AG10803 (cell line): Measurements from ENCODE around the gene IPP.
"Not testable (repeated sequence)": the region's sequence is repeated elsewhere in the genome, so short reads cannot be mapped to it uniquely, and the experiment has no call there.

Experiments used
- DNase-seq: peaks from one replicate; pipeline ENCODE4 v3.0.0; 2010; ENCODE audit warnings: low read depth
- H3K4me3 ChIP-seq: 2 replicates; pipeline ENCODE4 v1.5.1; 2011; ENCODE audit warnings: mild to moderate bottlenecking, low read length, control low read depth
- TF ChIP-seq, protein P1 (sequence below): conservative IDR thresholded peaks from 2 replicates; pipeline ENCODE4 v1.5.1; 2011; ENCODE audit warnings: mild to moderate bottlenecking, low read length, control low read depth, inconsistent platforms

IPP gene

DNA sequence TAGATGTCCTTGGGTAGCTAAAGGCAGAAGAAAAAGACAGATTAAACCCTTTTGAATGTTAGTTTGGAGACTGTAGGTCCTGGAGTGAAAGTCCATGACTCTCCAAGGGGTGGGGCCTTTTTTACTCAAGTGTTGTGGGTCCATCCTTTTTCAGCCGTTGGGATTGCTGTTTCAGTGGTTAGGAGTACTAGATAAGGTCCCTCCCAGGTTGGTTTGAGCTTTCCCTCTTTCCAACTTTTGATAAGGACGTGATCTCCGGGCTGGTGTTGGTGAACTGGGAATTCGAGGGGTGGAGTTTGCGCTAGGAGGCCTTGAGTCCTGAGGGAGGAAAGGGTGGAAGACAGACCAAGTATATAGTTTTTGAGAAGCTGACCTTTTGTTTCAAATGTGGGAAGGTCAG, 5.2 kb upstream of the IPP start:
- no peak for DNase-seq
- H3K4me3 ChIP-seq: no peak overlapping the region
- TF ChIP-seq, protein P1, sequence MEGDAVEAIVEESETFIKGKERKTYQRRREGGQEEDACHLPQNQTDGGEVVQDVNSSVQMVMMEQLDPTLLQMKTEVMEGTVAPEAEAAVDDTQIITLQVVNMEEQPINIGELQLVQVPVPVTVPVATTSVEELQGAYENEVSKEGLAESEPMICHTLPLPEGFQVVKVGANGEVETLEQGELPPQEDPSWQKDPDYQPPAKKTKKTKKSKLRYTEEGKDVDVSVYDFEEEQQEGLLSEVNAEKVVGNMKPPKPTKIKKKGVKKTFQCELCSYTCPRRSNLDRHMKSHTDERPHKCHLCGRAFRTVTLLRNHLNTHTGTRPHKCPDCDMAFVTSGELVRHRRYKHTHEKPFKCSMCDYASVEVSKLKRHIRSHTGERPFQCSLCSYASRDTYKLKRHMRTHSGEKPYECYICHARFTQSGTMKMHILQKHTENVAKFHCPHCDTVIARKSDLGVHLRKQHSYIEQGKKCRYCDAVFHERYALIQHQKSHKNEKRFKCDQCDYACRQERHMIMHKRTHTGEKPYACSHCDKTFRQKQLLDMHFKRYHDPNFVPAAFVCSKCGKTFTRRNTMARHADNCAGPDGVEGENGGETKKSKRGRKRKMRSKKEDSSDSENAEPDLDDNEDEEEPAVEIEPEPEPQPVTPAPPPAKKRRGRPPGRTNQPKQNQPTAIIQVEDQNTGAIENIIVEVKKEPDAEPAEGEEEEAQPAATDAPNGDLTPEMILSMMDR: no peak

DNA sequence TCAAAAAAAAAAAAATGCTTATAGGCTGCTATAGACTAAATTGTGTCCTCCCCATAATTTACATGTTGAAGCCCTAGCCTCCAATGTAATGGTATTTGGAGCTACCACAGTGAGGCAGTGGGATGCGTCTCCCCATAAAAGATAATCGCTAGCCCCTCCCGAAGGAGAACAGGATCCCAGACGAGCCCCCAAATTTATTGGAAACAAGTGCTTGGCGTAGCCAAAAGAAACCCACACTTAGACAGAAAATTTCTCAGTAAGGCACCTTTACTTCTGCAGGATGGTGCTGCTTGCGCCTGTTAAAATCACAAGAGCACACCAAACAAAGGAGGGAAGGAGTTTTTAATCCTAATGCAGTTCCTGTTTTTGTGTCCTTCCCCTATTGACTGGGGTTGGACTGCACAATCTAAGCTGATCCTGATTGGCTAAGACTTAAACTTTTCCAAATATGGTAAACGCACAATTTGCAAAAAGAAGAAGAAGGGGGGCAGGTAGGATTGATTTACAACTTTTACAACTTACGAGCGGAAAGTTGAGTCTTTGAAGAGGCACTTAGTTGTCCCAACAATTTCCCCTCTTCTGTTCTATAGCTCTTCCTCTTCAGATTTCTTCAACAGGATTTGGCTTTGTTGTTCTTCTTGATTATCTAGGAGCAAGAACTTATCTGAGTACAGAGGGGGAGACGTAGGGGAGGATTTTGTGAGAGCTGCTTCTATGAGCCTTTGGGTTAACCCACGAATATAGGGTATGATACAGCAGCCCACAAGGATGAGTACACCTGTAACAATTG, 3.0 kb upstream of the IPP start:
- no peak overlapping the region for H3K4me3 ChIP-seq
- DNase-seq: no peak
- TF ChIP-seq, protein P1: no peak

DNA sequence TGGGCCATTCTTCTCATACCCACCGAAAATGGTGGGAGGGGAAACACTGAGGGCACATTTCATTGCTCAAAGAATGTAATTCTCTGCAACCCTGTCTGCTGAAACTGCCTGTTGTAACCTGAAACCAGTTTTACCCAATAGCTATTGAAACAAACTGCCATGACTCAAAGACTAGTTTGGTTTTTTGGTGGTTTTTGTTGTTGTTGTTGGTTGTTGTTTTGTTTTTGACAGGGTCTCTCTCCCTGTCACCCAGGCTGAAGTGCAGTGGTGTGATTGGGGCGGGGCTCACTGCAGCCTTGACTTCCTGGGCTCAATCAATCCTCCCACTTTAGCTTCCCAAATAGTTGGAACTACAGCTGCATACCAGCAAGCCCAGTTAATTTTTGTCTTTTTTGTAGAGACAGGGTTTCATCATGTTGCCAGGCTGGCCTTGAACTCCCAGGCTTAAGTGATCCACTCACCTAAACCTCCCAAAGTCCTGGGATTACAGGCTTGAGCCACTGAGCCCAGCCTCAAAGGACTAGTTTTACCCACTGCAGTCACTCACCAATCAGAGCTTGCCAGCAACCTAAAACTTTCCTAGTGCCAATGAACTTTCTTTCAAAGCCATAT, 2.1 kb upstream of the IPP start:
- peak; percentile 53 for DNase-seq
- H3K4me3 ChIP-seq: no peak overlapping the region
- TF ChIP-seq, protein P1: no peak

DNA sequence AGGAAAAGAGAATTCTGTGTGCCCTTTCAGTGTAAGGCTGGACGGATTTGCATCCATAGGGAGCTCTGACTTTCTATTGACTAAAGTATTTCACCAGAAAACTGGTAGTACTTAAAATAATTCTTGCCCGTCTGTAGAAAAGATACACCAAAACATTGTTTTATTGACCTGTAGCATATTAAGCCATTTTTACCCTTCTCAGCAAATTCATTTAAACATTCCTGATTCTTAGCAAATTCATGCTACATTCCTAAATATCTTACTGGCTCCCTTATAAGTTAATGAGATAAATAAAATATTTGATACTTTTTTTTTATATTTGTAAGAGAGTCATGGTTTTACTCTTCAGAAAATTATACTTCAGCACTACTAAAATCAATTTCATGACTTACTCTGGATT, 1.6 kb upstream of the IPP start:
- no peak for DNase-seq
- TF ChIP-seq, protein P1: no peak
- no peak overlapping the region for H3K4me3 ChIP-seq

DNA sequence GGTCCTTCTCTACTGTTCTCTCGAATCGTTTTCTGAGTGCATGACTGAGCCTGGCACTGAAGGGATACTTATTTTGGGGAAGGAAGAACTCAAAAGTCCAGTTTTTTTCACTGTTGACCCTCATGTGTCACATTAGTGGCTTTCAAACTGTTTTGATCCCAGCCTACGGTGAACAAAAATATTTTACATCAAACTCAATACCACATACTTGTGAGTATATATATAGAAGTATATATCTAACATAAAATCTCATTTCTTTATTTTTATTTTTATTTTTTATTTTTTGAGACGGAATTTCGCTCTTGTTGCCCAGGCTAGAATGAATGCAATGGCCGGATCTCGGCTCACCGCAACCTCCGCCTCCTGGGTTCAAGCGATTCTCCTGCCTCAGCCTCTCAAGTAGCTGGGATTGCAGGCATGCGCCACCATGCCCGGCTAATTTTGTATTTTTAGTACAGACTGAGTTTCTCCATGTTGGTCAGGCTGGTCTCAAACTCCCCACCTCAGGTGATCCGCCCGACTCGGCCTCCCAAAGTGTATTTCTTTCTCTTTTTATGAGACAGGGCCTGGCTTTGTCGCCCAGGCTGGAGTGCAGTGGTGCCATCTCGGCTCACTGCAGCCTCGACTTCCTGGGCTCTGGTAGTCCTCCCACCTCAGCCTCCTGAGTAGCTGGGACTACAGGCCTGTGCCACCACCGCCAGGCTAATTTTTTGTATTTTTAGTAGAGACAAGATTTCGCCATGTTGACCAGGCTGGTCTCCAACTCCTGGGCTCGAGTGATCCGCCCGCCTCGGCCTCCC, 786 bp upstream of the IPP start:
- DNase-seq: not testable (repeated sequence)
- H3K4me3 ChIP-seq: peak overlapping the region; percentile 88

DNA sequence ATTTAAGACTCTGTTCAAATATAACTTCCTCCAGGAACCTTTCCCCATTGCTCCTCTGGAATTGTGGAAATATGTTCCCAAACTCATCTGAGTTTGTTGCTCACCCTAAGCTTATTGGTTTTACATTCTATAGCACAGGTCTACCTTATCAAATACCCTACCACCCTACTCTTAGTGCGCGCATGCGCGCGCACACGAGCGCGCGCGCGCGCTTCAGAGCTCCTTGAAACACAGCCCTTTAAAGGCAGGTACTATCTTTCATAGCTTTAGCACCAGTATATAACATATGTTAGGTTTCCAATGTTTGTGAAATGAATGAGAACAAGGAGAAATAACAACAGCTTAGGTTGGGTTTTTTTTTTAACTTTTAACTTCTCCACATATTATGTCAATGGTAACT, 3.5 kb downstream of the IPP start:
- no peak overlapping the region for H3K4me3 ChIP-seq
- TF ChIP-seq, protein P1: no peak
- DNase-seq: no peak

DNA sequence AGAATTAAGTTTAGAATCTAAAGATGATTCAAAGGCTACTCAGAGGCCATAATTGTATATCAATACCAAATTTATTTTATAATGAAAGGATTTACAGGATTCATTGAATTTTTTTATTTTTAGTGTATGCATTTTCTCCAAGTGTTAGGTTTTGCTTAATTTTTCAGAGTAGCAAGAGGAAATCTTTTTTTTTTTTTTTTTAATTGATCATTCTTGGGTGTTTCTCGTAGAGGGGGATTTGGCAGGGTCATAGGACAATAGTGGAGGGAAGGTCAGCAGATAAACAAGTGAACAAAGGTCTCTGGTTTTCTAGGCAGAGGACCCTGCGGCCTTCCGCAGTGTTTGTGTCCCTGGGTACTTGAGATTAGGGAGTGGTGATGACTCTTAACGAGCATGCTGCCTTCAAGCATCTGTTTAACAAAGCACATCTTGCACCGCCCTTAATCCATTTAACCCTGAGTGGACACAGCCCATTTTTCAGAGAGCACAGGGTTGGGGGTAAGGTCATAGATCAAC, 10.8 kb downstream of the IPP start:
- not testable (repeated sequence) for H3K4me3 ChIP-seq, DNase-seq
